KMS-11 (cell line): Measurements from ENCODE around the gene GTF2F1.
"Not testable (repeated sequence)": the region's sequence is repeated elsewhere in the genome, so short reads cannot be mapped to it uniquely, and the experiment has no call there.

Experiments used
- H2AFZ ChIP-seq: fragments of 200-600 bp; sonication (generic); 2 replicates; pipeline ENCODE4 v1.6.1; 2016; ENCODE audit warnings: antibody characterized with exemption, mixed run types, low read depth
- H3K27ac ChIP-seq: fragments of 200-600 bp; sonication (generic); 2 replicates; pipeline ENCODE4 v1.6.1; 2016; ENCODE audit warnings: mild to moderate bottlenecking, mixed run types
- H3K27me3 ChIP-seq: fragments of 200-600 bp; sonication (generic); 2 replicates; pipeline ENCODE4 v1.6.1; 2017; ENCODE audit warnings: mild to moderate bottlenecking, low read depth, mixed run types, moderate library complexity; ENCODE audit not compliant: insufficient read depth
- H3K36me3 ChIP-seq: fragments of 200-600 bp; sonication (generic); 2 replicates; pipeline ENCODE4 v1.6.1; 2017; ENCODE audit warnings: mild to moderate bottlenecking, mixed run types; ENCODE audit not compliant: insufficient read depth
- H3K4me1 ChIP-seq: fragments of 200-600 bp; sonication (generic); 2 replicates; pipeline ENCODE4 v1.6.1; 2016; ENCODE audit warnings: mild to moderate bottlenecking, low read depth, mixed run types; ENCODE audit not compliant: poor library complexity, severe bottlenecking
- H3K4me2 ChIP-seq: fragments of 200-600 bp; sonication (generic); 2 replicates; pipeline ENCODE4 v1.7.0; 2016; ENCODE audit warnings: mild to moderate bottlenecking, mixed run types
- H3K4me3 ChIP-seq: fragments of 200-600 bp; sonication (generic); IDR thresholded peaks from 2 replicates; pipeline ENCODE4 v1.6.1; 2017; ENCODE audit warnings: low read depth, low read length, mixed read lengths; ENCODE audit not compliant: insufficient read depth
- H3K79me2 ChIP-seq: fragments of 200-600 bp; sonication (generic); 2 replicates; pipeline ENCODE4 v1.6.1; 2016; ENCODE audit warnings: low read depth, mixed run types; ENCODE audit not compliant: insufficient read depth
- H3K9ac ChIP-seq: fragments of 200-600 bp; sonication (generic); 2 replicates; pipeline ENCODE4 v1.6.1; 2016; ENCODE audit warnings: mild to moderate bottlenecking, mixed run types
- H4K20me1 ChIP-seq: fragments of 200-600 bp; sonication (generic); 2 replicates; pipeline ENCODE4 v1.6.1; 2016; ENCODE audit warnings: mild to moderate bottlenecking, mixed run types; ENCODE audit not compliant: insufficient read depth
- TF ChIP-seq, protein P1 (sequence below): fragments of 200-600 bp; sonication (generic); conservative IDR thresholded peaks from 2 replicates; pipeline ENCODE4 v1.6.1; 2017; ENCODE audit warnings: low read depth, mild to moderate bottlenecking, antibody characterized with exemption, low read length, moderate library complexity, mixed read lengths

The GTF2F1 gene

DNA sequence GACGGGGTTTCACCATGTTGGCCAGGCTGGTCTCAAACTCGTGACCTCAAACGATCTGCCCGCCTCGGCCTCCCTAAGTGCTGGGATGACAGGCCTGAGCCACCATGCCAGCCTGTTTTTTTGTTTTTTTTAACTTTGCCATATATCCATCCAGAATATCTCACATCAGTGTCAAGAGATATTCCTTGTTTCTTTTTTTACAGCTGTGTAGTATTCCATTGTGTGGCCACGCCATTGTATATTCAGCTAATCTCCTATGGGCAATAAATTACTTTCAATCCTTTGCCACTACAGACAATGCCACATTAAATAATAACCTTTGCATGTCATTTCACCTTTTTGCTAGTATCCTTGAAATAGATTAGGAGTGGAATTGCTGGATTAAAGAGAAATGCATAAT lies 16.4 kb upstream of the GTF2F1 start:
- H3K27ac ChIP-seq: no peak overlapping the region
- TF ChIP-seq, protein P1, sequence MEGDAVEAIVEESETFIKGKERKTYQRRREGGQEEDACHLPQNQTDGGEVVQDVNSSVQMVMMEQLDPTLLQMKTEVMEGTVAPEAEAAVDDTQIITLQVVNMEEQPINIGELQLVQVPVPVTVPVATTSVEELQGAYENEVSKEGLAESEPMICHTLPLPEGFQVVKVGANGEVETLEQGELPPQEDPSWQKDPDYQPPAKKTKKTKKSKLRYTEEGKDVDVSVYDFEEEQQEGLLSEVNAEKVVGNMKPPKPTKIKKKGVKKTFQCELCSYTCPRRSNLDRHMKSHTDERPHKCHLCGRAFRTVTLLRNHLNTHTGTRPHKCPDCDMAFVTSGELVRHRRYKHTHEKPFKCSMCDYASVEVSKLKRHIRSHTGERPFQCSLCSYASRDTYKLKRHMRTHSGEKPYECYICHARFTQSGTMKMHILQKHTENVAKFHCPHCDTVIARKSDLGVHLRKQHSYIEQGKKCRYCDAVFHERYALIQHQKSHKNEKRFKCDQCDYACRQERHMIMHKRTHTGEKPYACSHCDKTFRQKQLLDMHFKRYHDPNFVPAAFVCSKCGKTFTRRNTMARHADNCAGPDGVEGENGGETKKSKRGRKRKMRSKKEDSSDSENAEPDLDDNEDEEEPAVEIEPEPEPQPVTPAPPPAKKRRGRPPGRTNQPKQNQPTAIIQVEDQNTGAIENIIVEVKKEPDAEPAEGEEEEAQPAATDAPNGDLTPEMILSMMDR: no peak
- H3K9ac ChIP-seq: no peak overlapping the region
- no peak overlapping the region for H2AFZ ChIP-seq
- no peak overlapping the region for H3K4me3 ChIP-seq
- no peaks in the 10 kb centered on the region for H3K27me3 ChIP-seq
- no peaks in the 10 kb centered on the region for H3K79me2 ChIP-seq
- H3K36me3 ChIP-seq: no peaks in the 10 kb centered on the region
- no peak overlapping the region for H3K4me2 ChIP-seq
- H4K20me1 ChIP-seq: no peaks in the 10 kb centered on the region
- H3K4me1 ChIP-seq: no peaks in the 10 kb centered on the region

DNA sequence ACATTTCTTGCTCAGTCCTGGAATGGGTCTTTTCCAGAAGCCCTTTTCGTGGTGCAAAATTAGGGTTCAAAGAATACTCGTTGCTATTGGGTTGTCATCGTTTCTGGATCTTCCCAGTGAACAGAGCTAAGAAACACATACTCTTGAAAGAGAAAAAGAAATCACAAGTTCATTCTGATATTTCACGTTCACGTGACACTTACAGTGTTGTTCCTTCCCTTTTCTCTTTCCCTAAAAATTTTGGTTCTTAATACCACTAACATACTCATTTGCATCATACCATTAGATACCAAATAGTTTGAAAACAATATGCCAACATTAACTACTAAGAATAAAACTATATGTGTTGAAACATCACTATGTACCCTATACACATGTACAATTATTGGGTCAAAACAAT lies 13.4 kb upstream of the GTF2F1 start:
- Histone ChIP-seq H4K20me1 (no peaks in the 10 kb centered on the region), H3K27ac (no peak overlapping the region), H3K4me2 (no peak overlapping the region), H3K79me2 (no peaks in the 10 kb centered on the region), H3K27me3 (no peaks in the 10 kb centered on the region), H3K4me3 (no peak overlapping the region), H2AFZ (no peak overlapping the region), H3K9ac (no peak overlapping the region), H3K36me3 (no peaks in the 10 kb centered on the region), H3K4me1 (no peaks in the 10 kb centered on the region)
- TF ChIP-seq, protein P1: no peak

DNA sequence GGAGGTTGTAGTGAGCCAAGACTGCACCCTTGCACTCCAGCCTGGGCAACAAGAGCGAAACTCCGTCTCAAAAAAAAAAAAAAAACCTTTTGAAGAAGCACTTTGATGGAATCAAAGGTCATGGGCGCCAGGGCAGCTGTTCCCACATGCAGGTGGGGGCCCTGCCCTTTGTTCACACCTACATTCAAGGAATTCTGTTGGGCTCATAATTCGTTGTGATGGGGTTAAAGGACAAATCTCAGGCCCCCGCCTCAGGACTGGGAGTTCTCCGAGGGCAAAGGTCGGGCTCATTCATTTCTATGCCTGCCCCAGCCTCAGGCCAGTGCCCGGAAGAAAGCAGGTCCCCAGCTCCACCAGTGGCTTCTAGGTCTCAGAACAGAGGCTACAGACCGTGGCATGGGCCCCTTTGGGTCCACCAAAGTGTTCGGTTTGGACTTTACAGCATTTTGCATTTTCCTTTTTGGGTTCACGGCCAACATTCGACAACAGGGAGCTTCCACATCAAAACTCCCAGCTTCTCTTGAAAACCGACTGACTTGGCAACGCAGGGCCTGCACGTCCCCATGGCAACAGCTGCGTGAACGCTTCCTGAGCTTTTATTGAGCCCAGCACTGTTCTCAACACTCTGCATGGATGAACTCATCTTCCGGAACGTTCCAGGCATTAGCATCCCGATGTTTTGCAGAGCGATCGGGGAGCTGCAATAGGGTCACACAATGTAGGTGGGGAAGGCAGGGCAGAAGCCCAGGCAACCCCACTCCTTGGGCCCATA lies 10.1 kb upstream of the GTF2F1 start:
- no peak overlapping the region for H3K4me3 ChIP-seq
- H3K27ac ChIP-seq: no peak overlapping the region
- H3K9ac ChIP-seq: no peak overlapping the region
- TF ChIP-seq, protein P1: no peak
- H2AFZ ChIP-seq: no peak overlapping the region
- H3K4me1 ChIP-seq: no peaks in the 10 kb centered on the region
- H3K27me3 ChIP-seq: no peaks in the 10 kb centered on the region
- no peaks in the 10 kb centered on the region for H3K36me3 ChIP-seq
- no peaks in the 10 kb centered on the region for H3K79me2 ChIP-seq
- H4K20me1 ChIP-seq: no peaks in the 10 kb centered on the region
- H3K4me2 ChIP-seq: no peak overlapping the region

DNA sequence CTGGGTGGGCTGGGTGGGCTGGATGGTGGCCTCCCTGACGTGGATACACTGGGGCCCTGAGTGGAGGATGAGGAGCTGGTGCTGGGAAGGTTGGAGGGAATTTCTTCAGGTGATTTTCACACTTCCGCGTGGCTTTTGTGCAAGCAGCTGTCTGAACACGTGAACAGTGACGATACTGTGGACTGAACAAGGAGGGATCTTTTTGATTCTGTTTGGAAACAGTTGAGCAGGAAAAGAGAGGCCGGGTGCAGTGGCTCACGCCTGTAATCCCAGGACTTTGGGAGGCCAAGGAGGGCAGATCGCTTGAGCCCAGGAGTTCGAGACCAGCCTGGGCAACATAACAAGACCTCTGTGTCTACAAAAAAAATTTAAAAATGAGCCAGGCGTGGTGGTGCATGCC lies 9.1 kb upstream of the GTF2F1 start:
- Histone ChIP-seq H3K9ac (no peak overlapping the region), H2AFZ (no peak overlapping the region), H4K20me1 (no peaks in the 10 kb centered on the region), H3K4me1 (no peaks in the 10 kb centered on the region), H3K4me2 (no peak overlapping the region), H3K36me3 (no peaks in the 10 kb centered on the region), H3K4me3 (no peak overlapping the region), H3K27me3 (no peaks in the 10 kb centered on the region), H3K79me2 (no peaks in the 10 kb centered on the region), H3K27ac (no peak overlapping the region)
- TF ChIP-seq, protein P1: no peak

DNA sequence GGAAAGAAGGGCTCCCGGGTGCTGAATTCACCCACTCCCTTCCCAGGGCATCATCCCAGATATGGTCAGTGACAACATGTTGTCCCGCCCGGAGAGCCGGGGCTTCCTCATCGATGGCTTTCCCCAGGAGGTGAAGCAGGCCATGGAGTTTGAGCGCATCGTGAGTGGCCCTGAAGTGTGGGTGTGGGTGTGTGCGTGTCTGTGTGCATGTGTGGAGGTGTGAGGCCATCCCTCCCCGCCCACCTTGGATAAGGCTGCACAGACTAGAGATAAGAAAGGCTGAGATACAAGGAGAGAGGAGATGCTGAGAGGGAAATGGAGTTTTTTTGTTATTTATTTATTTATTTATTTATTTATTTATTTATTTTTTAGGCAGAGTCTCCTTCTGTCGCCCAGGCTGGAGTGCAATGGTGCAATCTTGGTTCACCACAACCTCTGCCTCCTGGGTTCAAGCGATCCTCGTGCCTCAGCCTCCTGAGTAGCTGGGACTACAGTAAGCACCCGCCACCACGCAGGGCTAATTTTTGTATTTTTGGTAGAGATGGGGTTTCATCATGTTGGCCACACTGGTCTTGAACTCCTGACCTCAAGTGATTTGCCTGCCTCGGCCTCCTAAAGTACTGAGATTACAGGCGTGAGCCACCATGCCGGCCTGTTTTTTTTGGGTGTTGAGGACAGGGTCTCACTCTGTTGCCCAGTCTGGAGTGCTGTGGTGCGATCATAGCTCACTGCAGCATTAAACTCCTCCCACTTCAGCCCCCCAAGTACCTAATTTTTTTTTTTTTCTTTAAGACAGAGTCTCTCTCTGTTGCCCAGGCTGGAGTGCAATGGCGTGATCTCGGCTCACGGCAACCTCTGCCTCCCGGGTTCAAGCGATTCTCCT lies 7.3 kb upstream of the GTF2F1 start:
- not testable (repeated sequence) for H3K9ac ChIP-seq, H2AFZ ChIP-seq, H3K36me3 ChIP-seq, H3K27ac ChIP-seq, H3K79me2 ChIP-seq, H3K4me3 ChIP-seq, H3K27me3 ChIP-seq, H4K20me1 ChIP-seq, H3K4me2 ChIP-seq, H3K4me1 ChIP-seq
